AG04449 (cell line): ENCODE measurements around the gene SNX5.

Source experiments
- CTCF ChIA-PET: fragments of 350-600 bp; formaldehyde crosslinking; extraction: SDS; loops from one replicate; lab custom pipeline; 2021; ENCODE audit warnings: antibody characterized with exemption; lab: Yijun Ruan, JAX
- POLR2A ChIA-PET: fragments of 400-600, 350-600 bp; formaldehyde crosslinking; extraction: SDS; loops from one replicate; lab custom pipeline; 2020; ENCODE audit warnings: antibody characterized with exemption, inconsistent platforms; lab: Yijun Ruan, JAX
- DNase-seq: peaks from one replicate; pipeline ENCODE4 v3.0.0-alpha.2; 2010; ENCODE audit warnings: low read depth, low spot score
- H3K4me3 ChIP-seq: 2 replicates; pipeline ENCODE4 v1.5.1; 2011; ENCODE audit warnings: low read depth, mild to moderate bottlenecking, control low read depth, low read length
- TF ChIP-seq, protein P1 (sequence below): IDR thresholded peaks from one replicate; pipeline ENCODE4 v1.5.1; 2011; ENCODE audit warnings: mild to moderate bottlenecking, moderate library complexity, low read length, control low read depth, inconsistent platforms; ENCODE audit not compliant: insufficient read depth; ENCODE audit errors: missing control alignments

Gene SNX5

DNA sequence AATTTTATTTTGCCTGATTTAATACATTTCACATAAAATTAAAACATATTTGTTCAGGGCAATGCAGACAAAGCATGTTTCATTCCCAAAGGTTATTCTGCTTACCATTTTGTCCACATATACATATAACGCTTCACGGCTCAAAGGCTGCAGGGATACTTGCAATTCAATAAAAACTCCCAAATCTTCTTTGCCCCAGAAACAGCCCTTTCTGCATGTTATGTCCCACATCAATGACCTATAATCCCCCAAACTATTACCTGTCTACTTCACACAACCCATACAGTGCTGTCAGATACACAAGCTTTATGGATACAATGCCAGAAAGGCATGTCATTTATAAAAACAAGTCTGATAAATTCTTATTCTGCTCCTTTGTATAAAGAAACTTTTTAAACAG lies 20.2 kb downstream of the SNX5 start:
- ChIA-PET POLR2A (no interaction called here), CTCF (interaction anchor here (0.7 to 16.0 kb wide), 8 partner anchors 9 to 266 kb away, joined by 3 to 167 read pairs (median 4); no protein-coding TSS in a partner anchor)
- H3K4me3 ChIP-seq: no peak overlapping the region
- DNase-seq: no peak
- TF ChIP-seq, protein P1, sequence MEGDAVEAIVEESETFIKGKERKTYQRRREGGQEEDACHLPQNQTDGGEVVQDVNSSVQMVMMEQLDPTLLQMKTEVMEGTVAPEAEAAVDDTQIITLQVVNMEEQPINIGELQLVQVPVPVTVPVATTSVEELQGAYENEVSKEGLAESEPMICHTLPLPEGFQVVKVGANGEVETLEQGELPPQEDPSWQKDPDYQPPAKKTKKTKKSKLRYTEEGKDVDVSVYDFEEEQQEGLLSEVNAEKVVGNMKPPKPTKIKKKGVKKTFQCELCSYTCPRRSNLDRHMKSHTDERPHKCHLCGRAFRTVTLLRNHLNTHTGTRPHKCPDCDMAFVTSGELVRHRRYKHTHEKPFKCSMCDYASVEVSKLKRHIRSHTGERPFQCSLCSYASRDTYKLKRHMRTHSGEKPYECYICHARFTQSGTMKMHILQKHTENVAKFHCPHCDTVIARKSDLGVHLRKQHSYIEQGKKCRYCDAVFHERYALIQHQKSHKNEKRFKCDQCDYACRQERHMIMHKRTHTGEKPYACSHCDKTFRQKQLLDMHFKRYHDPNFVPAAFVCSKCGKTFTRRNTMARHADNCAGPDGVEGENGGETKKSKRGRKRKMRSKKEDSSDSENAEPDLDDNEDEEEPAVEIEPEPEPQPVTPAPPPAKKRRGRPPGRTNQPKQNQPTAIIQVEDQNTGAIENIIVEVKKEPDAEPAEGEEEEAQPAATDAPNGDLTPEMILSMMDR: no peak

DNA sequence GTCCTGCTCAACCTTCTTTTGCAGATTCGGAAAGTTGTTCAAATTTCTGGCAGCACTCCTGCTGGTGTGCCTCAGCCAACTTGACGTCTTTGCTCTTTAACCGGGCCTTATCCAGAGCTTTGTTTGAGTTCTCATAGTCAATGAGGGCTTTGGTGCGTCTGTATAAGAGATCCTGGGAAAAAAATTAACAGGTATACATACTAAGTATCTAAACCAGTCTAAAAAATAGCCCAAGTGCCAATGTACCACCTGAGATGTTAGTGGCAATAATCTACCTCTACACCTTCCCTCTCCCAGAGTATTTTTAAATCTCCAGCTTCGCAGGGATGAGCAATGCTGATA lies 21.1 kb downstream of the SNX5 start:
- DNase-seq: no peak
- ChIA-PET POLR2A (no interaction called here), CTCF (interaction anchor here (0.8 to 16.0 kb wide), 5 partner anchors 10 to 48 kb away, joined by 4 to 167 read pairs (median 6); no protein-coding TSS in a partner anchor)
- TF ChIP-seq, protein P1: no peak
- no peak overlapping the region for H3K4me3 ChIP-seq

DNA sequence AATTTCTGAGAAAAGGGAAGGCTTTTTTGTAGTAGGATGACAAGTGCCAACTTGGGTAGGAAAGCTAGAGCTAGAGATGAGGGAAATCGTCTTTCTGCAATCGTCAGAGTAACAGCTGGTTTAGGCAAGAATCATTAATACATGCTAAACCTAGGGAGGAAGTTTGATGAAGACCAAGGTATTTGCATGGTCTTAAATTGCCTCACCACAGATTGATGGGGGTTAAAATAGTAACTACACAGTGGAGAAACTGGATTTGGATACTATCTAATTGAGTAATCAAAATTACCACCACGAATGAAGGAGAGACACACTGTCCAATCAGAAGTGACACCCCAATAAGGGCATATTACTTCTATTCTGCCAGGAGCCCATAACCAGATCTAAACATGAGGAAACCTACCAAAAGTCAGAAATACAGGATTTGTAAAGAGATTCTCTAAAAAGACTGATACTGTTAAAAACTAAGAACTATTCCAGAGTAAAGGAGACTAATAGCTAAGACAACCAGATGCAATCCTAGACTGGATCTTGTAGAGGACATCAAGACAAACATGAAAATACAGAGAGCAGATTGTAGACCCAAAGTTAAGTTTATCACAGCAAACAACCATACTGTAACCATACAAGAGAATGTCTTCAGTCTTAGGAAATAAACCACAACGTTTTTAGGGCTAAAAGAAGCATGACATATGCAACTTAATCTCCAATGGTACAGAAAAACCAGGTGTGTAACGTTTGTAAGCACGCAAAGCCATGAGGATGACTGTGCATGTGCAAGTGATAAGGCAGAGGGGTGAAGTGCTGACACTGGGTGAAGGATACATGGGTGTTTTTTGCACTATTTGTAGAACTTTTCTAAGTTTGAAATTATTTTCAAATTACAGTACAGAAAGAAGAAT lies 21.8 kb downstream of the SNX5 start:
- H3K4me3 ChIP-seq: no peak overlapping the region
- TF ChIP-seq, protein P1: no peak
- ChIA-PET CTCF (interaction anchor here (0.8 to 16.0 kb wide), 5 partner anchors 9 to 336 kb away, joined by 4 to 167 read pairs (median 8); no protein-coding TSS in a partner anchor), POLR2A (no interaction called here)
- DNase-seq: no peak

DNA sequence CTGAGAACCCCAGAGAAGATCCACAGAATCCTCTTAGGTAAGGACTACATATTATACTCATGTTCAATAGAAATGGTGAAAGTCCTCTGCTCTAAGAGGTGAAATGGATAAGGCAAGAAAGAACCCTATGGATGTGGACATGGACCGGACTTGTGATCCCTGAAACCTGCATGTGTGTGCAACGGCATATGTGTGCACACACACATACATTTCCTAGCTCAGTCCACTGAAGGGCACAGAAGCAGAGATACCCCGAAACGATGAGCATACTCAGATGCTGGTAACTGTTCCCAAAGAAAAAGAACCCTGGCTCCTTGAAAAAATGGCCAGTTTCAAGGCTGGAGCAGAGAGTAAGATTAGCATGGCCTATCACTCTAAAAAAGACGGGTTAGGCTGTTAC lies 22.6 kb downstream of the SNX5 start:
- ChIA-PET CTCF (interaction anchor here (0.6 to 16.0 kb wide), 5 partner anchors 8 to 335 kb away, joined by 3 to 167 read pairs (median 8); no protein-coding TSS in a partner anchor), POLR2A (no interaction called here)
- H3K4me3 ChIP-seq: no peak overlapping the region
- no peak for DNase-seq
- TF ChIP-seq, protein P1: no peak

DNA sequence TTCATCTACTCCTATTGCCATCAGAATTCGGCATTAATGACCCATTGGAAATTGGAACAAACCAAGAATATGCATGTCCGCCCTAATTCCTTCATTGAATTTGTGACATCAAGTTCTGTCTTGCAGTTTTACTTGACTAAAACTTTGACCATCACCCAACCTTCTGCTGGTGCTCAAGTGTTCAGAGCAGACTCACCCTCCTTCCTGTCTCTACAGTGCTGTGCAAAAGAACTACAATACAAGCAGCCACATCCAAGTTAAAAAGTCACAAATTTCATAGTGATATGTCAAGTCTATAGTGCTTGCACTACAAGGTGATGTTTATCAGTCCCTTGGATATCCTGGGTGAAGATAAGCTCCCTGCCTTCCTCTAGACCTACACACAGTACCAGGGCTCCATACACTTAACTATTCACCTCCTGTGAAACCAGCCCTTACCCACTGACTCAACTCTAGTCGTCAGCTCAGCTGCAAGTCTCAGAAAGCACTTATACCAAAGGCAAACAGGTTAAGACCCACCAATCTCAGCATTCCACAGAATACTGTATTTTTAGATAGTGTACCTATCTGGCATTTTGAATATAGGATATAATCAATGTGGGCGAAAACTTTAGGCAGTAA lies 23.6 kb downstream of the SNX5 start:
- no peak for DNase-seq
- H3K4me3 ChIP-seq: no peak overlapping the region
- CTCF ChIA-PET: interaction anchor here (1.6 to 16.0 kb wide), 4 partner anchors 7 to 334 kb away, joined by 4 to 167 read pairs (median 9); no protein-coding TSS in a partner anchor
- TF ChIP-seq, protein P1: no peak
- POLR2A ChIA-PET: no interaction called here

DNA sequence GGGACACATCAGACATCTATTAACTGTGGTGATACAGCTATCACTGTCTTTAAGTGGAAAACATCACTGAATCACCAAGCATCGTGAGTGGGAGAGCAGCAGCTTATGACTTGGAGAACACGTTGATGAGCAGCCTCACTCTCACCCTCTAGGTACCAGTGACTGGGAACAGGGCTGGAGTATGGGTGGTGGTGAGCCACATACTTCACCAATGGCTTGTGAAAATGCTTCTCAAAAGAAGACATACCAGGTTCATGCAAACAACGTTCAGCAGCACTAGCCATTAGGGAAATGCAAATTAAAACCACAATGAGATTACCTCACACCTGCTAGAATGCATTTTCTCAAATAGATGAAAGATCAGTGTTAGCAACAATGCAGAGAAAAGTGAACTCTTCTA lies 25.3 kb downstream of the SNX5 start:
- TF ChIP-seq, protein P1: no peak
- CTCF ChIA-PET: interaction anchor here (1.3 to 1.9 kb wide), 2 partner anchors 9 to 13 kb away, joined by 3 to 8 read pairs; no protein-coding TSS in a partner anchor
- H3K4me3 ChIP-seq: no peak overlapping the region
- no peak for DNase-seq
- POLR2A ChIA-PET: interaction anchor here (1.0 kb wide), 1 partner anchor 9 kb away, joined by 3 read pairs; no protein-coding TSS in a partner anchor
